B cell (primary cell): ENCODE results near the gene RIT1. TPM values are rescaled to one million over a fixed set of nuclear protein-coding genes. Genes with fewer than 3 reads are reported as not detected.

ENCODE experiments used
- ATAC-seq: fragments of 200-7000 bp; cut with Tn5 transposase; one replicate; pipeline ENCODE4 v1.10.0; 2021; ENCODE audit warnings: low read depth, mild to moderate bottlenecking, moderate number of reproducible peaks, moderate library complexity
- CTCF ChIA-PET: fragments of 350-600 bp; sonication (Branson Sonifier 250); formaldehyde crosslinking; loops from one replicate; lab custom pipeline; 2021; ENCODE audit warnings: antibody characterized with exemption, inconsistent platforms; lab: Charles Lee
- POLR2A ChIA-PET: fragments of 350-600 bp; sonication (Branson Sonifier 250); formaldehyde crosslinking; loops from one replicate; lab custom pipeline; 2021; ENCODE audit warnings: antibody characterized with exemption; lab: Charles Lee
- DNase-seq: peaks from one replicate; pipeline ENCODE4 v3.0.0; 2013
- H2AFZ ChIP-seq: 2 replicates; pipeline ENCODE4 v1.6.1; 2012; ENCODE audit warnings: mild to moderate bottlenecking, low read depth, low read length; ENCODE audit not compliant: insufficient read depth, poor library complexity, severe bottlenecking
- H3K27ac ChIP-seq, 2 donors: 1 replicate in 1 of 2; 2 replicates in 1 of 2; pipeline ENCODE4 v1.5.1; 2012 to 2013; ENCODE audit warnings: low read length in 2 of 2, mild to moderate bottlenecking in 2 of 2, moderate library complexity in 1 of 2
- H3K27me3 ChIP-seq, 4 experiments: fragments of 200-600 bp in 1 of 4; sonication (generic) in 1 of 4; replicated peaks in 1 of 4; 1 replicate in 2 of 4; 2 replicates in 2 of 4; pipeline versions ENCODE4 v1.6.1 to v1.7.0; 2013 to 2016; ENCODE audit warnings: low read length in 3 of 4, mild to moderate bottlenecking in 2 of 4, mixed read lengths in 1 of 4, moderate library complexity in 1 of 4; ENCODE audit not compliant: insufficient read depth in 4 of 4, control insufficient read depth in 3 of 4; ENCODE audit errors: control extremely low read depth in 1 of 4
- H3K36me3 ChIP-seq, 2 experiments: replicated peaks in 1 of 2; 1 replicate in 1 of 2; 2 replicates in 1 of 2; pipeline versions ENCODE4 v1.6.1 to v1.7.1; 2013; ENCODE audit warnings: low read length in 1 of 2; ENCODE audit not compliant: insufficient read depth in 2 of 2, control insufficient read depth in 1 of 2; ENCODE audit errors: control extremely low read depth in 1 of 2, extremely low read depth in 1 of 2
- H3K4me1 ChIP-seq, 2 donors: fragments of 200-600 bp in 1 of 2; sonication (generic) in 1 of 2; 1 replicate in 1 of 2; 2 replicates in 1 of 2; pipeline versions ENCODE4 v1.5.1 to v1.6.1; 2013 to 2017; ENCODE audit warnings: low read length in 2 of 2; ENCODE audit not compliant: control insufficient read depth in 2 of 2, insufficient read depth in 2 of 2
- H3K4me2 ChIP-seq: replicated peaks from 2 replicates; pipeline ENCODE3; 2012; ENCODE audit warnings: mild to moderate bottlenecking, low read depth, low read length; ENCODE audit not compliant: poor library complexity, severe bottlenecking
- H3K4me3 ChIP-seq, 5 experiments: fragments of 200-600 bp in 1 of 5; sonication (generic) in 1 of 5; 1 replicate in 3 of 5; 2 replicates in 2 of 5; pipeline versions ENCODE4 v1.5.1 to v1.7.0; 2011 to 2016; ENCODE audit warnings: low read length in 4 of 5, mild to moderate bottlenecking in 4 of 5, low read depth in 2 of 5, control low read depth in 1 of 5, moderate library complexity in 1 of 5; ENCODE audit not compliant: insufficient read depth in 1 of 5; ENCODE audit errors: control extremely low read depth in 1 of 5, extremely low read depth in 1 of 5
- H3K79me2 ChIP-seq: fragments of 200-600 bp; sonication (generic); one replicate; pipeline ENCODE4 v1.6.0; 2016; ENCODE audit warnings: low read length; ENCODE audit not compliant: control insufficient read depth, insufficient read depth
- H3K9ac ChIP-seq: fragments of 200-600 bp; sonication (generic); 2 replicates; pipeline ENCODE4 v1.6.1; 2017; ENCODE audit warnings: mild to moderate bottlenecking, low read length, moderate library complexity
- H3K9me3 ChIP-seq, 3 donors: one replicate each; pipeline versions ENCODE4 v1.6.1 to v1.7.1; 2013; ENCODE audit warnings: low read length in 2 of 3; ENCODE audit not compliant: control insufficient read depth in 2 of 3, insufficient read depth in 1 of 3; ENCODE audit errors: control extremely low read depth in 1 of 3
- H4K20me1 ChIP-seq: 2 replicates; pipeline ENCODE4 v1.6.0; 2012; ENCODE audit warnings: mild to moderate bottlenecking, low read length; ENCODE audit not compliant: insufficient read depth, control insufficient read depth, poor library complexity, severe bottlenecking
- H3K27ac Mint-ChIP-seq: one replicate; pipeline ENCODE4 v1.8.0; 2021; ENCODE audit warnings: mixed read lengths
- H3K27me3 Mint-ChIP-seq: one replicate; pipeline ENCODE4 v1.8.0; 2021; ENCODE audit warnings: mixed read lengths
- H3K4me1 Mint-ChIP-seq: one replicate; pipeline ENCODE4 v1.8.0; 2021; ENCODE audit warnings: mixed read lengths
- H3K4me3 Mint-ChIP-seq: one replicate; pipeline ENCODE4 v1.8.0; 2021; ENCODE audit warnings: mixed read lengths
- H3K9me3 Mint-ChIP-seq: one replicate; pipeline ENCODE4 v1.8.0; 2022; ENCODE audit warnings: mixed read lengths; ENCODE audit not compliant: insufficient read depth
- CTCF ChIP-seq: fragments of 200-600 bp; IDR thresholded peaks from one replicate; pipeline ENCODE4 v1.8.0; 2022; ENCODE audit warnings: antibody characterized with exemption, mild to moderate bottlenecking
- EZH2 ChIP-seq: IDR thresholded peaks from 2 replicates; pipeline ENCODE4 v1.6.1; 2012; ENCODE audit warnings: borderline replicate concordance, low read depth, mild to moderate bottlenecking, moderate library complexity, low read length; ENCODE audit not compliant: insufficient read depth, poor library complexity, severe bottlenecking
- WGBS: methylation state at CpG from one replicate; pipeline ENCODE4 v1.1.5; 2013; ENCODE audit warnings: missing lambda C conversion rate; ENCODE audit not compliant: insufficient coverage; 5-methylcytosine and 5-hydroxymethylcytosine counted together
- intact Hi-C: fragments of 100-400 bp; cut with micrococcal nuclease; formaldehyde crosslinking; loops from one replicate; pipeline ENCODE4 v1.10.0; 2022
- polyA plus RNA-seq: library from polyadenylated mRNA; depleted of rRNA; stranded (reverse); fragments of >200 nt; gene quantifications from 2 replicates; pipeline ENCODE4 v1.2.3, GENCODE V29; 2012
- total RNA-seq, 2 donors: library from RNA; stranded (reverse); fragments of 120-200 nt in 1 of 2; gene quantifications; 1 replicate in 1 of 2; 2 replicates in 1 of 2; pipeline versions ENCODE4 v1.2.3 to v1.2.4, GENCODE V29; 2013 to 2022

Gene RIT1
- total and polyA plus RNA-seq, 2 donors (not counting 1 experiment from before 2014, with no cell fraction given): 14.2 to 45.7 TPM

DNA sequence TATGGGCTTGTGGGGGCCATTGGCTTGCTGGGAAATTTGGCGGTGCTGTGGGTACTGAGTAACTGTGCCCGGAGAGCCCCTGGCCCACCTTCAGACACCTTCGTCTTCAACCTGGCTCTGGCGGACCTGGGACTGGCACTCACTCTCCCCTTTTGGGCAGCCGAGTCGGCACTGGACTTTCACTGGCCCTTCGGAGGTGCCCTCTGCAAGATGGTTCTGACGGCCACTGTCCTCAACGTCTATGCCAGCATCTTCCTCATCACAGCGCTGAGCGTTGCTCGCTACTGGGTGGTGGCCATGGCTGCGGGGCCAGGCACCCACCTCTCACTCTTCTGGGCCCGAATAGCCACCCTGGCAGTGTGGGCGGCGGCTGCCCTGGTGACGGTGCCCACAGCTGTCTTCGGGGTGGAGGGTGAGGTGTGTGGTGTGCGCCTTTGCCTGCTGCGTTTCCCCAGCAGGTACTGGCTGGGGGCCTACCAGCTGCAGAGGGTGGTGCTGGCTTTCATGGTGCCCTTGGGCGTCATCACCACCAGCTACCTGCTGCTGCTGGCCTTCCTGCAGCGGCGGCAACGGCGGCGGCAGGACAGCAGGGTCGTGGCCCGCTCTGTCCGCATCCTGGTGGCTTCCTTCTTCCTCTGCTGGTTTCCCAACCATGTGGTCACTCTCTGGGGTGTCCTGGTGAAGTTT, 30.8 kb upstream of the RIT1 start:
- peaks cover 18% of the 10 kb centered on the region for H3K79me2 ChIP-seq
- H3K27ac ChIP-seq: peak overlapping the region; percentile 76 to 89
- 97% methylated on average over 25 of the region's 29 CpGs for WGBS
- H3K4me3 ChIP-seq: no peak overlapping the region
- no peak overlapping the region for H3K9ac ChIP-seq
- H4K20me1 ChIP-seq: no peaks in the 10 kb centered on the region
- Mint-ChIP-seq H3K27me3 (no peaks in the 10 kb centered on the region), H3K4me1 (peaks cover 82% of the 10 kb centered on the region), H3K9me3 (no peaks in the 10 kb centered on the region), H3K27ac (peak overlapping the region; percentile 92), H3K4me3 (no peak overlapping the region)
- H3K4me1 ChIP-seq: peaks cover 85 to 89% of the 10 kb centered on the region in 2 donors
- intact Hi-C loops: no loop called here
- no peaks in the 10 kb centered on the region for H3K27me3 ChIP-seq
- no peak for TF ChIP-seq CTCF
- no peak for TF ChIP-seq EZH2
- no peaks in the 10 kb centered on the region for H3K9me3 ChIP-seq
- ChIA-PET POLR2A (interaction anchor here (5.4 kb wide), 1 partner anchor 36 kb away, joined by 61 read pairs; the partner anchor contains the start of gene ARHGEF2), CTCF (interaction anchor here (2.0 to 6.1 kb wide), 5 partner anchors 8 to 49 kb away, joined by 9 to 206 read pairs (median 48); partner anchors contain the start of genes ARHGEF2 and KHDC4)
- peaks cover 0 to 5% of the 10 kb centered on the region in 2 experiments for H3K36me3 ChIP-seq
- no peak for ATAC-seq
- no peak overlapping the region for H2AFZ ChIP-seq
- peak overlapping the region; percentile 43 for H3K4me2 ChIP-seq
- no peak for DNase-seq
